Transverse colon (tissue), 4 donors: ENCODE measurements around the gene ABCC1. TPM values are rescaled to one million over a fixed set of nuclear protein-coding genes. Genes with fewer than 3 reads are reported as not detected.

ENCODE experiments used
- DNase-seq: peaks from one replicate; pipeline ENCODE4 v3.0.0-alpha.2; 2019
- H3K27ac ChIP-seq, 4 donors: fragments of 200-600 bp; sonication (generic); 2 replicates each; pipeline ENCODE4 v1.5.1; 2016 to 2018; ENCODE audit warnings: inconsistent platforms in 4 of 4
- H3K27me3 ChIP-seq: fragments of 200-600 bp; sonication (generic); 2 replicates; pipeline ENCODE4 v1.5.1; 2017; ENCODE audit warnings: inconsistent platforms
- H3K36me3 ChIP-seq, 4 donors: fragments of 200-600 bp; sonication (generic); 2 replicates each; pipeline ENCODE4 v1.5.1; 2017 to 2019; ENCODE audit warnings: inconsistent platforms in 4 of 4
- H3K4me1 ChIP-seq, 4 donors: fragments of 200-600 bp; sonication (generic); 2 replicates each; pipeline ENCODE4 v1.5.1; 2017 to 2020; ENCODE audit warnings: inconsistent platforms in 4 of 4
- H3K4me3 ChIP-seq, 4 donors: fragments of 200-600 bp; sonication (generic); 1 replicate in 1 of 4; 2 replicates in 3 of 4; pipeline versions ENCODE4 v1.5.1 to v1.6.1; 2017 to 2019; ENCODE audit warnings: inconsistent platforms in 4 of 4
- H3K9me3 ChIP-seq, 2 donors: fragments of 200-600 bp; sonication (generic); 2 replicates each; pipeline ENCODE4 v1.5.1; 2017 to 2019; ENCODE audit warnings: inconsistent platforms in 2 of 2
- CTCF ChIP-seq, 5 experiments: fragments of 200-600 bp in 3 of 5; fragments of 450-650 bp in 2 of 5; sonication (generic) in 3 of 5; IDR thresholded peaks; 1 replicate in 2 of 5; 2 replicates in 3 of 5; pipeline ENCODE4 v1.5.1; 2016 to 2017; ENCODE audit warnings: antibody characterized with exemption in 5 of 5, inconsistent platforms in 3 of 5, mild to moderate bottlenecking in 2 of 5, moderate library complexity in 1 of 5
- EP300 ChIP-seq: sonication (generic); formaldehyde crosslinking; IDR thresholded peaks from one replicate; pipeline ENCODE4 v1.6.1; 2017; ENCODE audit warnings: antibody characterized with exemption, low read depth
- POLR2A ChIP-seq: fragments of 450-650 bp; IDR thresholded peaks from one replicate; pipeline ENCODE4 v1.6.1; 2016; ENCODE audit warnings: antibody characterized with exemption, mild to moderate bottlenecking, moderate library complexity
- POLR2AphosphoS5 ChIP-seq, 3 donors: sonication (generic); formaldehyde crosslinking; IDR thresholded peaks; one replicate each; pipeline ENCODE4 v1.6.1; 2016; ENCODE audit warnings: antibody characterized with exemption in 3 of 3
- WGBS, 2 donors: methylation state at CpG; one replicate each; pipeline ENCODE4 v1.1.5; 2018; ENCODE audit warnings: low coverage in 1 of 2; 5-methylcytosine and 5-hydroxymethylcytosine counted together
- in situ Hi-C, 4 donors: fragments of 200-750 bp; cut with MboI; loops; one replicate each; pipeline versions ENCODE4 v1.15.0 to v1.15.1; 2017; ENCODE audit warnings: low sequenced_read_pairs in 3 of 4, low pct_ligation_motif_present in 1 of 4, low pct_unique_long_range_greater_than_20kb in 1 of 4
- intact Hi-C: fragments of 100-400 bp; cut with DNase I; formaldehyde crosslinking; loops from one replicate; pipeline ENCODE4 v1.15.1; 2023; ENCODE audit warnings: low total_unique reads
- total RNA-seq, 4 donors: library from RNA; depleted of rRNA; stranded (reverse); fragments of >200 nt; gene quantifications; one replicate each; pipeline ENCODE4 v1.1.0, GENCODE V29; 2016

ABCC1 gene
- total RNA-seq, 4 donors from 2014 or later, result 17.1 to 67.3 (median 36.9) TPM

GRCh38 chr16:16059160-16059559 lies 109.7 kb downstream of the ABCC1 start:
- TF ChIP-seq EP300 (no peak), POLR2A (no peak), POLR2AphosphoS5 (IDR thresholded peaks at IDR 0.05) (no peak), CTCF (IDR thresholded peaks at IDR 0.05) (no peak)
- Histone ChIP-seq H3K27me3 (no peaks in the 10 kb centered on the region), H3K4me1 (peaks cover 0 to 13% (median 9%) of the 10 kb centered on the region in 4 donors), H3K27ac (peak overlapping the region in 3 of 4 donors; percentile 66 to 82 (median 79)), H3K36me3 (peaks cover 0 to 5% (median 0%) of the 10 kb centered on the region in 4 donors), H3K9me3 (no peaks in the 10 kb centered on the region), H3K4me3 (no peak overlapping the region)
- WGBS, 2 donors, result 89 to 96% methylated on average over 8 of the region's 8 CpGs
- no peak for DNase-seq
- in situ Hi-C loops, result no loop called here
- intact Hi-C loops, result no loop called here

GRCh38 chr16:16059895-16060590 lies 110.6 kb downstream of the ABCC1 start:
- Histone ChIP-seq H3K36me3 (peaks cover 0 to 5% (median 0%) of the 10 kb centered on the region in 4 donors), H3K4me3 (no peak overlapping the region), H3K4me1 (peaks cover 0 to 13% (median 9%) of the 10 kb centered on the region in 4 donors), H3K9me3 (no peaks in the 10 kb centered on the region), H3K27ac (peak overlapping the region in 3 of 4 donors; percentile 66 to 82 (median 79)), H3K27me3 (no peaks in the 10 kb centered on the region)
- DNase-seq, result no peak
- intact Hi-C loops, result loop anchor here (5.0 kb wide), 1 partner anchor 67 kb away; no protein-coding TSS in a partner anchor
- 91 to 100% methylated on average over 2 to 11 of the region's 11 CpGs for WGBS, 2 donors
- no peak for TF ChIP-seq POLR2AphosphoS5 (IDR thresholded peaks at IDR 0.05)
- no peak for TF ChIP-seq EP300
- no peak for TF ChIP-seq CTCF (IDR thresholded peaks at IDR 0.05)
- no peak for TF ChIP-seq POLR2A
- in situ Hi-C loops, result no loop called here

GRCh38 chr16:16062023-16062937 lies 112.9 kb downstream of the ABCC1 start:
- Histone ChIP-seq H3K36me3 (no peaks in the 10 kb centered on the region), H3K4me3 (no peak overlapping the region), H3K27me3 (no peaks in the 10 kb centered on the region), H3K4me1 (peaks cover 0 to 13% (median 9%) of the 10 kb centered on the region in 4 donors), H3K9me3 (no peaks in the 10 kb centered on the region), H3K27ac (peak overlapping the region; percentile 62 to 82 (median 72))
- intact Hi-C loops (loop anchor here (5.0 kb wide), 1 partner anchor 65 kb away; no protein-coding TSS in a partner anchor), in situ Hi-C loops (no loop called here)
- DNase-seq, result peak; percentile 19
- no peak for TF ChIP-seq CTCF (IDR thresholded peaks at IDR 0.05)
- TF ChIP-seq POLR2A, result no peak
- peak; percentile 66 for TF ChIP-seq EP300
- TF ChIP-seq POLR2AphosphoS5 (IDR thresholded peaks at IDR 0.05), result peak; percentile 44 to 87 (median 83)
- 70 to 80% methylated on average over 4 to 16 of the region's 16 CpGs for WGBS, 2 donors

- WGBS, 2 donors, result 68 to 69% methylated on average over 2 of the region's 2 CpGs
- Histone ChIP-seq H3K4me3 (no peak overlapping the region), H3K27ac (peak overlapping the region; percentile 62 to 82 (median 72)), H3K27me3 (no peaks in the 10 kb centered on the region), H3K36me3 (no peaks in the 10 kb centered on the region), H3K9me3 (no peaks in the 10 kb centered on the region), H3K4me1 (peaks cover 0 to 15% (median 9%) of the 10 kb centered on the region in 4 donors)
- TF ChIP-seq POLR2AphosphoS5 (IDR thresholded peaks at IDR 0.05) (no peak), CTCF (IDR thresholded peaks at IDR 0.05) (no peak), POLR2A (no peak), EP300 (no peak)
- intact Hi-C loops (loop anchor here (5.0 kb wide), 1 partner anchor 64 kb away; no protein-coding TSS in a partner anchor), in situ Hi-C loops (no loop called here)
- DNase-seq, result no peak
These were observed 114.3 kb downstream of the ABCC1 start for GRCh38 chr16:16063683-16064082.
